HCT116 (cell line): ENCODE data around the gene COL1A1. TPM values are rescaled to one million over a fixed set of nuclear protein-coding genes. Genes with fewer than 3 reads are reported as not detected.

Source experiments
- ATAC-seq: fragments of 200-7000 bp; cut with Tn5 transposase; 2 replicates; pipeline ENCODE4 v1.9.1; 2020; ENCODE audit warnings: mild to moderate bottlenecking, moderate library complexity
- BruUV-seq: library from RNA; stranded (reverse); fragments of 400-500 nt; replicated peaks from 2 replicates; lab custom pipeline; 2021; lab: Mats Ljungman, UMichigan
- CTCF ChIA-PET: fragments of 300-600 bp; sonication (Branson Sonifier 250); formaldehyde crosslinking; loops from one replicate; lab custom pipeline; 2021; ENCODE audit warnings: antibody characterized with exemption; lab: Charles Lee
- POLR2A ChIA-PET: fragments of 300-600, 350-600 bp; sonication (Branson Sonifier 250); formaldehyde crosslinking; loops from one replicate; lab custom pipeline; 2021; ENCODE audit warnings: antibody characterized with exemption; lab: Charles Lee
- RAD21 ChIA-PET, 2 experiments: fragments of 300-600 bp; sonication (Branson Sonifier 250); formaldehyde crosslinking; loops; one replicate each; lab custom pipeline; 2023; ENCODE audit warnings: low total read pairs in 2 of 2; ENCODE audit not compliant: uncharacterized antibody in 2 of 2, unreplicated experiment in 2 of 2, low non-redundant PET in 1 of 2; lab: Charles Lee
- DNase-seq: peaks from one replicate; pipeline ENCODE4 v3.0.0-alpha.2; 2010; ENCODE audit warnings: low read depth, low spot score
- H2AFZ ChIP-seq: fragments of 200-600 bp; shearing (Covaris generic), sonication (generic); 2 replicates; pipeline ENCODE4 v1.6.1; 2017; ENCODE audit warnings: low read depth, mixed run types, mixed read lengths, antibody characterized with exemption, low read length; ENCODE audit not compliant: poor library complexity, severe bottlenecking
- H3K27ac ChIP-seq: 2 replicates; pipeline ENCODE4 v1.5.1; 2012; ENCODE audit warnings: low read depth, low read length
- H3K27me3 ChIP-seq: fragments of 200-600 bp; sonication (generic); 2 replicates; pipeline ENCODE4 v1.6.1; 2016; ENCODE audit warnings: mixed run types, low read length, mixed read lengths; ENCODE audit not compliant: insufficient read depth
- H3K36me3 ChIP-seq, 2 experiments: fragments of 200-500 bp in 1 of 2; fragments of 200-600 bp in 1 of 2; sonication (Bioruptor generic) in 1 of 2; sonication (generic) in 1 of 2; 2 replicates each; pipeline versions ENCODE4 v1.5.1 to v1.6.1; 2014 to 2016; ENCODE audit warnings: low read length in 2 of 2, inconsistent platforms in 1 of 2, mixed read lengths in 1 of 2, mixed run types in 1 of 2; ENCODE audit not compliant: insufficient read depth in 2 of 2, control insufficient read depth in 1 of 2
- H3K4me1 ChIP-seq, 2 experiments: fragments of 200-600 bp in 1 of 2; sonication (generic) in 1 of 2; 2 replicates each; pipeline versions ENCODE4 v1.5.1 to v1.6.1; 2012 to 2017; ENCODE audit warnings: low read length in 2 of 2, inconsistent platforms in 1 of 2, mild to moderate bottlenecking in 1 of 2, mixed read lengths in 1 of 2, mixed run types in 1 of 2, moderate library complexity in 1 of 2; ENCODE audit not compliant: insufficient read depth in 2 of 2, control insufficient read depth in 1 of 2
- H3K4me2 ChIP-seq: fragments of 200-600 bp; sonication (generic); 2 replicates; pipeline ENCODE4 v1.6.1; 2017; ENCODE audit warnings: mixed run types, low read length, mixed read lengths
- H3K4me3 ChIP-seq, 2 experiments: fragments of 200-600 bp in 1 of 2; sonication (generic) in 1 of 2; replicated peaks in 1 of 2; 2 replicates each; pipeline ENCODE4 v1.5.1; 2011 to 2016; ENCODE audit warnings: low read length in 2 of 2, control low read depth in 1 of 2, low read depth in 1 of 2, mild to moderate bottlenecking in 1 of 2, mixed read lengths in 1 of 2, mixed run types in 1 of 2
- H3K79me2 ChIP-seq: fragments of 200-600 bp; sonication (generic); 2 replicates; pipeline ENCODE4 v1.6.1; 2017; ENCODE audit warnings: mild to moderate bottlenecking, mixed run types, low read length, moderate library complexity, mixed read lengths; ENCODE audit not compliant: insufficient read depth
- H3K9ac ChIP-seq: fragments of 200-600 bp; sonication (generic); 2 replicates; pipeline ENCODE4 v1.6.1; 2016; ENCODE audit warnings: low read length, mixed read lengths
- H3K9me2 ChIP-seq: fragments of 200-600 bp; sonication (generic), shearing (Covaris generic); 2 replicates; pipeline ENCODE4 v1.6.1; 2017; ENCODE audit warnings: mixed run types, mild to moderate bottlenecking, moderate library complexity; ENCODE audit not compliant: insufficient read depth
- H3K9me3 ChIP-seq, 2 experiments: fragments of 200-500 bp in 1 of 2; fragments of 200-600 bp in 1 of 2; sonication (Bioruptor generic) in 1 of 2; sonication (generic) in 1 of 2; 2 replicates each; pipeline ENCODE4 v1.6.1; 2014 to 2017; ENCODE audit warnings: low read length in 2 of 2, mixed read lengths in 2 of 2, inconsistent platforms in 1 of 2, low read depth in 1 of 2, mild to moderate bottlenecking in 1 of 2, mixed run types in 1 of 2, moderate library complexity in 1 of 2; ENCODE audit not compliant: control insufficient read depth in 1 of 2, insufficient read depth in 1 of 2
- H4K20me1 ChIP-seq: fragments of 200-600 bp; sonication (generic), shearing (Covaris generic); 2 replicates; pipeline ENCODE4 v1.6.1; 2017; ENCODE audit warnings: mixed run types, mild to moderate bottlenecking, moderate library complexity; ENCODE audit not compliant: insufficient read depth
- CBX3 ChIP-seq: IDR thresholded peaks from 2 replicates; pipeline ENCODE4 v1.6.1; 2012; ENCODE audit warnings: low read depth
- CEBPB ChIP-seq: IDR thresholded peaks from 2 replicates; pipeline ENCODE4 v1.6.1; 2012; ENCODE audit warnings: low read depth
- EZH2 ChIP-seq: fragments of 200-600 bp; sonication (generic); IDR thresholded peaks from 2 replicates; pipeline ENCODE4 v1.6.1; 2017; ENCODE audit warnings: antibody characterized with exemption, mixed run types
- FOSL1 ChIP-seq: IDR thresholded peaks from 2 replicates; pipeline ENCODE4 v1.6.1; 2012; ENCODE audit warnings: low read depth
- POLR2AphosphoS5 ChIP-seq: IDR thresholded peaks from 2 replicates; pipeline ENCODE4 v1.6.1; 2011; ENCODE audit warnings: mild to moderate bottlenecking, low read depth, low read length, moderate library complexity
- SIN3A ChIP-seq: IDR thresholded peaks from 2 replicates; pipeline ENCODE4 v1.6.1; 2012; ENCODE audit warnings: low read depth
- TCF7L2 ChIP-seq: IDR thresholded peaks from 2 replicates; pipeline ENCODE4 v1.7.0; 2011; ENCODE audit warnings: borderline replicate concordance, inconsistent platforms; ENCODE audit not compliant: insufficient read depth, insufficient read length; ENCODE audit errors: extremely low read depth
- ZNF274 ChIP-seq: fragments of 200-500 bp; sonication (Bioruptor generic); IDR thresholded peaks from 2 replicates; pipeline ENCODE4 v1.6.1; 2014; ENCODE audit warnings: mild to moderate bottlenecking, low read depth, low read length, inconsistent platforms
- intact Hi-C: fragments of 100-400 bp; cut with micrococcal nuclease; formaldehyde crosslinking; loops from 2 replicates; pipeline ENCODE4 v1.10.0; 2022
- total RNA-seq: library from RNA; stranded (reverse); gene quantifications from one replicate; pipeline ENCODE4 v1.2.1, GENCODE V29; 2021; ENCODE audit not compliant: unreplicated experiment
- TF ChIP-seq, protein P1 (sequence below): IDR thresholded peaks from 2 replicates; pipeline ENCODE4 v1.6.1; 2012; ENCODE audit warnings: low read depth
- TF ChIP-seq, protein P2 (sequence below): IDR thresholded peaks from 2 replicates; pipeline ENCODE4 v1.6.1; 2012
- TF ChIP-seq, protein P3 (sequence below): IDR thresholded peaks from 2 replicates; pipeline ENCODE4 v1.6.1; 2011; ENCODE audit warnings: mild to moderate bottlenecking, low read length, moderate library complexity; ENCODE audit not compliant: insufficient replicate concordance; ENCODE audit errors: extremely low read depth

The COL1A1 gene
- total RNA-seq, 1 experiment from 2014 or later, result 33.6 TPM

DNA sequence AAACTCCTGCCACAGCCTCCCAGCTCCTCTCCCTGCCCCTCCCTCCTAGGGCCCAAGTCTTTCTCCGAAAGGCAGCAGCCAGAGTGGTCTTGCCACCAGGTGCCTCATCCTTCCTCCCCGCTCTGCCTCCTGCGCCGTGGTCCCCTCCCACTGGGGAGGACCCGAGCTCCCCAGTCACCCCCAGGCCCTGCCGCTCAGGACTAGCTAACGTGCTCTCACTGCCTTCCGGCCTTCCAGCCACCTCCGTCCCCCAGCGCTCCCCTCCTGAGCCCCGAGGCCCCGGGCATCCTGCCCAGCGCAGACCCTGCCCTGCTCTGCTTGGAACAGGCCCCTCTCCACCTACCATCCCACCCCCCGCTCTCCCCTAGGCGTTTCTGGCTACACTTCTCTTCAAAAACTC is 19.4 kb upstream of the COL1A1 start (continued):
- TF ChIP-seq, protein P1, sequence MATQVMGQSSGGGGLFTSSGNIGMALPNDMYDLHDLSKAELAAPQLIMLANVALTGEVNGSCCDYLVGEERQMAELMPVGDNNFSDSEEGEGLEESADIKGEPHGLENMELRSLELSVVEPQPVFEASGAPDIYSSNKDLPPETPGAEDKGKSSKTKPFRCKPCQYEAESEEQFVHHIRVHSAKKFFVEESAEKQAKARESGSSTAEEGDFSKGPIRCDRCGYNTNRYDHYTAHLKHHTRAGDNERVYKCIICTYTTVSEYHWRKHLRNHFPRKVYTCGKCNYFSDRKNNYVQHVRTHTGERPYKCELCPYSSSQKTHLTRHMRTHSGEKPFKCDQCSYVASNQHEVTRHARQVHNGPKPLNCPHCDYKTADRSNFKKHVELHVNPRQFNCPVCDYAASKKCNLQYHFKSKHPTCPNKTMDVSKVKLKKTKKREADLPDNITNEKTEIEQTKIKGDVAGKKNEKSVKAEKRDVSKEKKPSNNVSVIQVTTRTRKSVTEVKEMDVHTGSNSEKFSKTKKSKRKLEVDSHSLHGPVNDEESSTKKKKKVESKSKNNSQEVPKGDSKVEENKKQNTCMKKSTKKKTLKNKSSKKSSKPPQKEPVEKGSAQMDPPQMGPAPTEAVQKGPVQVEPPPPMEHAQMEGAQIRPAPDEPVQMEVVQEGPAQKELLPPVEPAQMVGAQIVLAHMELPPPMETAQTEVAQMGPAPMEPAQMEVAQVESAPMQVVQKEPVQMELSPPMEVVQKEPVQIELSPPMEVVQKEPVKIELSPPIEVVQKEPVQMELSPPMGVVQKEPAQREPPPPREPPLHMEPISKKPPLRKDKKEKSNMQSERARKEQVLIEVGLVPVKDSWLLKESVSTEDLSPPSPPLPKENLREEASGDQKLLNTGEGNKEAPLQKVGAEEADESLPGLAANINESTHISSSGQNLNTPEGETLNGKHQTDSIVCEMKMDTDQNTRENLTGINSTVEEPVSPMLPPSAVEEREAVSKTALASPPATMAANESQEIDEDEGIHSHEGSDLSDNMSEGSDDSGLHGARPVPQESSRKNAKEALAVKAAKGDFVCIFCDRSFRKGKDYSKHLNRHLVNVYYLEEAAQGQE, result no peak
- no peak for TF ChIP-seq ZNF274

DNA sequence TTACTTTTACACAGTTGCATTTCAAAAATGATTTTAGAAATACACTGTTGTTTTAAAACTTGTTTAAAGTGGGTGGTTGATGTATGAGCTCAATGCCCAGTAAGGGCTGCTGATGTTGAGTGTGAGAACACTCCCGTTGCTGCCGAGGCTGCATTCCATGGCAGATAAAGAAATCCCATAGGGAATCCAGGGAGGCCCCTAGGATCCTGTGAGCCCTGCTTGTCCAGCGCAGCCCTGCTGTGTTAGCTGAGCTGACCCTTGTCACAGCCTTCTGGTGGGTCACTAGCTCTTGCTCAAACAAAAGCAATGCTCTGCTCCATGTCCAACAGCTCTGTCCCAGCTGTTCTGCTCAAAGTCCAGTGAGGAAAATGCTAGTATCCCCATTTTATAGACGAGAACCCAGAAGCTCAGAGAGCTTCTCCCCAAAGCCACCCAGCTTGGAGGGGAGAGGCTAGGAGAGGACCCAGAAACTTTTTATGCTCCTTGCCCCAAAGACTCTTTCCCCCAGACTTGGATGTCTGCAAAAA is 18.6 kb upstream of the COL1A1 start:
- Histone ChIP-seq H3K9ac (no peak overlapping the region), H2AFZ (peak overlapping the region; percentile 91), H3K9me3 (no peaks in the 10 kb centered on the region), H3K79me2 (no peaks in the 10 kb centered on the region), H3K4me3 (no peak overlapping the region), H3K4me1 (peaks cover 25 to 34% of the 10 kb centered on the region in 2 experiments), H3K36me3 (no peaks in the 10 kb centered on the region), H4K20me1 (no peaks in the 10 kb centered on the region), H3K4me2 (peak overlapping the region; percentile 71), H3K27me3 (no peaks in the 10 kb centered on the region), H3K9me2 (no peaks in the 10 kb centered on the region), H3K27ac (no peak overlapping the region)
- RAD21 ChIA-PET, result no interaction called here
- POLR2A ChIA-PET, result interaction anchor here (0.6 to 1.3 kb wide), 4 partner anchors 10 to 87 kb away, joined by 3 to 5 read pairs (median 4); no protein-coding TSS in a partner anchor
- ATAC-seq (no peak), DNase-seq (no peak)
- TF ChIP-seq, protein P1, result no peak
- no peak for TF ChIP-seq POLR2AphosphoS5
- TF ChIP-seq SIN3A, result no peak
- TF ChIP-seq, protein P2, sequence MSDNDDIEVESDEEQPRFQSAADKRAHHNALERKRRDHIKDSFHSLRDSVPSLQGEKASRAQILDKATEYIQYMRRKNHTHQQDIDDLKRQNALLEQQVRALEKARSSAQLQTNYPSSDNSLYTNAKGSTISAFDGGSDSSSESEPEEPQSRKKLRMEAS, result no peak
- TF ChIP-seq FOSL1, result no peak
- TF ChIP-seq CEBPB, result no peak
- no peak for TF ChIP-seq TCF7L2
- TF ChIP-seq CBX3, result no peak
- TF ChIP-seq, protein P3, sequence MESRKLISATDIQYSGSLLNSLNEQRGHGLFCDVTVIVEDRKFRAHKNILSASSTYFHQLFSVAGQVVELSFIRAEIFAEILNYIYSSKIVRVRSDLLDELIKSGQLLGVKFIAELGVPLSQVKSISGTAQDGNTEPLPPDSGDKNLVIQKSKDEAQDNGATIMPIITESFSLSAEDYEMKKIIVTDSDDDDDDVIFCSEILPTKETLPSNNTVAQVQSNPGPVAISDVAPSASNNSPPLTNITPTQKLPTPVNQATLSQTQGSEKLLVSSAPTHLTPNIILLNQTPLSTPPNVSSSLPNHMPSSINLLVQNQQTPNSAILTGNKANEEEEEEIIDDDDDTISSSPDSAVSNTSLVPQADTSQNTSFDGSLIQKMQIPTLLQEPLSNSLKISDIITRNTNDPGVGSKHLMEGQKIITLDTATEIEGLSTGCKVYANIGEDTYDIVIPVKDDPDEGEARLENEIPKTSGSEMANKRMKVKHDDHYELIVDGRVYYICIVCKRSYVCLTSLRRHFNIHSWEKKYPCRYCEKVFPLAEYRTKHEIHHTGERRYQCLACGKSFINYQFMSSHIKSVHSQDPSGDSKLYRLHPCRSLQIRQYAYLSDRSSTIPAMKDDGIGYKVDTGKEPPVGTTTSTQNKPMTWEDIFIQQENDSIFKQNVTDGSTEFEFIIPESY, result no peak
- no peak for TF ChIP-seq EZH2
- intact Hi-C loops, result no loop called here
- CTCF ChIA-PET, result interaction anchor here (0.7 to 2.1 kb wide), 4 partner anchors 13 to 91 kb away, joined by 3 to 7 read pairs (median 4); no protein-coding TSS in a partner anchor
- no TSS peak for BruUV-seq
